HFF-Myc (cell line): Measurements from ENCODE around the gene VWF.

Experiments
- DNase-seq: peaks from one replicate; pipeline ENCODE4 v3.0.0-alpha.2; 2011; ENCODE audit warnings: low read depth; ENCODE audit errors: extremely low read depth
- H3K4me3 ChIP-seq: replicated peaks from 2 replicates; pipeline ENCODE4 v1.5.1; 2011; ENCODE audit warnings: low read depth, mild to moderate bottlenecking, control low read depth, low read length
- TF ChIP-seq, protein P1 (sequence below): IDR thresholded peaks from 2 replicates; pipeline ENCODE4 v1.5.1; 2012; ENCODE audit warnings: mild to moderate bottlenecking, low read depth, low read length, control low read depth; ENCODE audit errors: missing control alignments

Gene VWF

DNA sequence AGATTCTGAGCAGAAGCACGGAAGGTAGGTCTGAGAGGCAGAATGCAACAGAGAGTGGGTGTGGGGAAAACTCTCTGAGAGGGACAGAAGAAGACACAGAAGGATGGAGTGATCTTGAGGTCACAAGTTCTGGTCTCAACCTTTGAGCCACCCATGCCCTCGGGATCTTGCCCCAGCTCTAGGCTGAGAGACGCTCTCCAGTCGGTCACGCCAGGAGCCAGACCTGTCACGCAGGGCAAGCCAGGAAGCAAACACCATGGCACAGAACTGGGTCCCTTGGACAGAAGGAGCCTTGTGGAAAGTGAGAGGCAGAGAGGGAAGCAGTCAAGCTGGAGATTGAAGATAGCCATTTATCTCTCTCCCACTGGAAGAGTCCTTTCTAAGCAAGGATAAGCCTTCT lies 79.0 kb downstream of the VWF start:
- TF ChIP-seq, protein P1, sequence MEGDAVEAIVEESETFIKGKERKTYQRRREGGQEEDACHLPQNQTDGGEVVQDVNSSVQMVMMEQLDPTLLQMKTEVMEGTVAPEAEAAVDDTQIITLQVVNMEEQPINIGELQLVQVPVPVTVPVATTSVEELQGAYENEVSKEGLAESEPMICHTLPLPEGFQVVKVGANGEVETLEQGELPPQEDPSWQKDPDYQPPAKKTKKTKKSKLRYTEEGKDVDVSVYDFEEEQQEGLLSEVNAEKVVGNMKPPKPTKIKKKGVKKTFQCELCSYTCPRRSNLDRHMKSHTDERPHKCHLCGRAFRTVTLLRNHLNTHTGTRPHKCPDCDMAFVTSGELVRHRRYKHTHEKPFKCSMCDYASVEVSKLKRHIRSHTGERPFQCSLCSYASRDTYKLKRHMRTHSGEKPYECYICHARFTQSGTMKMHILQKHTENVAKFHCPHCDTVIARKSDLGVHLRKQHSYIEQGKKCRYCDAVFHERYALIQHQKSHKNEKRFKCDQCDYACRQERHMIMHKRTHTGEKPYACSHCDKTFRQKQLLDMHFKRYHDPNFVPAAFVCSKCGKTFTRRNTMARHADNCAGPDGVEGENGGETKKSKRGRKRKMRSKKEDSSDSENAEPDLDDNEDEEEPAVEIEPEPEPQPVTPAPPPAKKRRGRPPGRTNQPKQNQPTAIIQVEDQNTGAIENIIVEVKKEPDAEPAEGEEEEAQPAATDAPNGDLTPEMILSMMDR = no peak
- no peak overlapping the region for H3K4me3 ChIP-seq
- no peak for DNase-seq

DNA sequence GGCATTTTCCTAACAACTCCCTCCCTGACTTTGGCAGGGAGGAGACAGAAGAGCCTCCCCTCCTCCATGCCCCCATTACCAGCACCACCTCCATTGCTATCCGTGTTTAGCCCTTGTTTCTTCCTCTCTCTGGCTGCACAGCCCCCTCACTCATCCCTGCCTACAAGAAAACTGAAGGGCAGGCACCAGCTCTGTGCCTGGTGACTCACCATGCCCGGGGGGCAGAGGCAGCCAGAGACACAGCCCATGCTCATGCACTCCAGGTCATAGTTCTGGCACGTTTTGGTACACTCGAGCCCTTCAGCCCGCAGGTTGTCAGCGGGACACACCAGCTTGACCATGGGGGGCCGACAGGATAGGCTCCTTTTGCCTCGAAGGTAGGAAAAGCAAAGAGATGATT lies 80.4 kb downstream of the VWF start:
- TF ChIP-seq, protein P1 = no peak
- no peak overlapping the region for H3K4me3 ChIP-seq
- no peak for DNase-seq

DNA sequence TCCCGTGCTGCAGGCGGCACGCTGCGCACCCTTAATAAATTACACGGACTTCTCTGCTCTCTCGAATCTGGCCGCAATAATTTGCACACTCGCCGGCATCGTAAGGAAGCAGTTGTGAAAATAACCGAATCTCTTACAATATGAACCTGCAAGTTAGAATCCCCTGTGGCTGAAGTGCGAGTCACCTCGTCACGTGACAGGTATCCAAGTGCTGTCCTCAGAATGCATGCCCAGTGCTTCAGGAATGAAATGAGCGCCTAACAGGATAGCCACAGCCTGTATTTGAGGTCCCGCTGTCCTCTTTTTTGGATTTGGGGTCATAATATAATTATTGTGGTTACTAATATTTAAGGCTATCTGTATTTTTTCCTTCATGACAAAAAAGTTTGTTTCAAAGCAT lies 82.0 kb downstream of the VWF start:
- DNase-seq = no peak
- TF ChIP-seq, protein P1 = no peak
- no peak overlapping the region for H3K4me3 ChIP-seq

DNA sequence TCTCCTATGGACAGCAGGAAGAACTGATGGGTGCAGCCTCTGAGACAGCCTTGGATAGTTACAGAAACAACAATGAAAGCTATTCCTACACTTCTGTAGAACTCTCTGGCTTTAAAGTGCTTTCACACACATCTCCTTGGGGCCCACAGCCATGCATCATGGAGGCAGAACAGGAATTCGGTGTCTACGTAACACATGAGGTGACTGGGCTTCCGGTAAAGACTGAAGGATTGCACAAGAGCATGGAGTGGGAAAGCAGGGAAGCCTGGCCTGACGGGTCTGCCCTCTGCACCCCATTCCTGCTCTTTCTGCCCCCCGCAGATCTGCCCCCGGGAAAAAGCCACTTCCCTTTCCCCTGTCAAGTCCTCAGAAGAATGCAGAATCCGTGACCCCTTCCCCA lies 82.6 kb downstream of the VWF start:
- TF ChIP-seq, protein P1 = no peak
- no peak overlapping the region for H3K4me3 ChIP-seq
- no peak for DNase-seq

DNA sequence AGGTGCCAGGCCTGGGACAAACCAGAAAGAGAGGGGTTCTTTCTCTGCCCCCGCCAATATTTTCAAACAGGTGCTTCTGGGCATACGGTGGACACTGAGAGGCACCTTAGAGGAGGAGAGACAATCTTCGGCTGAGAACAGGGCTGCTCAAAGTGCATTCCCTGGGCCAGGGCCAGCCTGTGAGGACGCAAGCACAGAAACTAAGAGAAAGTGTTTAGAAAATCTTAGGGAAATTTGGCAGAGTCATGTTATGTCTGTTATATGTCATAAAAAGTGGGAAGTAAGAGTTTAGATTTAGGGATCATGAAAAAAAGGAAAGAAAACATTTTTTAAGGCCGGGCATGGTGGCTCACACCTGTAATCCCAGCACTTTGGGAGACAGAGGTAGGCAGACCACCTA lies 83.7 kb downstream of the VWF start:
- DNase-seq = no peak
- TF ChIP-seq, protein P1 = no peak
- H3K4me3 ChIP-seq = no peak overlapping the region

DNA sequence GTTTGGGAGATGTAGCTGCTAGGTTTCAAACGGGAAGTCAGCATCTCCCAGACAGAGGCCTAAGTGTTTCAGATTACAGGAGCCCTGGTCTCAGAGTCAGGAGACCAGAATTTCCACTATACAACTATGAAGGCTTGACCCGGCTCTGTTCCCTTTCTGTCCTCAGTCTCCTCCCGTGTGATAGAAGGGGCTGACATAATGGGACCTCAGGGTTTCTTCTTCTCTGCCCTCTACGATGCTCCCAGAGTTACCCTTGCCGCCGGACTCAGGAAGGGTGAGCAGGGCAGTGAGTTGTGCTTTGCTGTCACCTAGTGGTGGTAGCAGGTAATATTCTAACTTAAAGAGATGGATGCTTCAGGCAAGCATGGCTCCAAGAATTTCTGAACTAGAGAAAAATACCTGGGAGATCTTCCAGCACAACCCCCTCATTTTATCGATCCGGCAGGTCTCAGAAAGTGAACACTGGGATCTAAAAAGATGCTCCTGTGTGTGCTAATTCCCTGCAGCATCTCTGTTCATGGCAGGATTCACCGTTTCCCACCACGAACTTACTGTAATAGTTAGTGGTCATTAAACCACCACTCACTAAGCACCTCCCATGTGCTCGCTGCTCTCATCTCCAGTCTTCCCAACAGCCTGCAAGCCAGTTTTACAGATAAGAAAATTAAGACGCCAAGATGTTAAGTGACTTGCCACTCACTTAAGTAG lies 84.4 kb downstream of the VWF start:
- DNase-seq = peak; percentile 53

More for the DNA sequence above, 84.4 kb downstream of the VWF start:
- no peak overlapping the region for H3K4me3 ChIP-seq
- TF ChIP-seq, protein P1 = peak; percentile 85
